CD4-positive, alpha-beta T cell treated with Interleukin-21 for 1 hour (primary cell): ENCODE results near the gene TMEM225B.
"Not testable (repeated sequence)": the region's sequence is repeated elsewhere in the genome, so short reads cannot be mapped to it uniquely, and the experiment has no call there.

Experiments
- DNase-seq: peaks from one replicate; pipeline ENCODE4 v3.0.0-alpha.2; 2020

Gene TMEM225B

GRCh38 chr7:99579956-99580777 is 17.9 kb upstream of the TMEM225B start:
- DNase-seq: peak; percentile 53

DNA sequence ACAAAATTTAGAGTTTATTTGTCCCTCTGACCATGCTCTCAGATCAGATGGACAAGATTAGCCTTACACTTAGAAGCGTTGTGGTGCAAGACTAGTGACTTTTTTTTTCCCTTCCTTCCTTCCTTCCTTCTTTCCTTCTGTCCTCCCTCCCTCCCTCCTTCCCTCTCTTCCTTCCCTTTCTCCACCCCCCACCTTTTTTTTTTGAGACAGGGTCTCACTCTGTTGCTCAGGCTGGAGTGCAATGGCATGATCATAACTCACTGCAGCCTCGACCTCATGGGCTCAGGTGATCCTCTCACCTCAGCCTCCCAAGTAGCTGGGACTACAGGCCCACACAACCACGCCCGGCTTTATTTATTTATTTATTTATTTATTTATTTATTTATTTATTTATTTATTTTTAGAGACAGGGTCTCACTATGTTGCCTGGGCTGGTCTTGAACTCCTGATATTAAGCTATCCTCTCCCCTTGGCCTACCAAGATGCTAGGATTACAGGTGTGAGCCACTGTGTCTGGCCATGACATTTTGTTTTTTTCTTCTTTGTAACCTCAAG is 17.2 kb upstream of the TMEM225B start:
- not testable (repeated sequence) for DNase-seq

DNA sequence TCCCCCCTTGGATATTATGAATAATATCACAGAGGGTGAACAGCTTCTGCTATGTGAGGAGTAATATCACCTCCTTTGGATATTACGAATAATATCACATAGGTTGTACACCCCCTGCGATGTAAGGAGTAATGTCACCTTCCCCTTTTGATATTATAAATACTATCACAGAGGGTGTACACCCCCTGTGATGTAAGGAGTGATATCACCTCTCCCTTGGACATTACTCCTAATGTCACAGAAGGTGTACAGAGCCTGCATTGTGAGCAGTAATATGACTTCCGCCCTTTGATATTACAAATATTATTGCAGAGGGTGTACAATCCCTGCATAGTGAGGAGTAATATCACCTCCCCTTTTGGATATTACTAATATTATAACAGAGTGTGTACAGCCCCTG is 9.2 kb upstream of the TMEM225B start:
- DNase-seq: no peak

- DNase-seq: no peak
Observed at GRCh38 chr7:99594948-99595745, 2.9 kb upstream of the TMEM225B start.

GRCh38 chr7:99596408-99596955 is 1.6 kb upstream of the TMEM225B start:
- no peak for DNase-seq

DNA sequence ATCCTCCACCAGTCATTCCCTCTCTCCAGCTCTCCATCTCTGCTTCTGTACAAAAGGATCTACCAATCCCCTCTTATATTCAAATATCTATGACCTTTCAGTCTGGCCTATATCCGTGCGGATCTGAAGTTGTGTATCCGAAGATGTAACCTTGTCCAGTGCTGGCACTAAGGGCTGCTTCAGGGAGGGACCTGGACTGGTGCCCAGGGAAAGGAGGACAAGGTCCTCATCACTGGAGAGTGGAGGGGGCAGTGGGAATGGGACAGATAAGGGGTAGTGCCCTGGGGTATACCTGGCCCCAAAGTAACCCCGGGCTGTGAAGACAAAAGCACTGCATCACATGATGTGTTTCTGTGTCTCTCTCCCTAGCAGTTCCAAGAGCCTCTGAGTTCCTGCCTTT is 1.8 kb downstream of the TMEM225B start:
- no peak for DNase-seq

- no peak for DNase-seq
Observed at GRCh38 chr7:99601656-99602310, 3.7 kb downstream of the TMEM225B start.

DNA sequence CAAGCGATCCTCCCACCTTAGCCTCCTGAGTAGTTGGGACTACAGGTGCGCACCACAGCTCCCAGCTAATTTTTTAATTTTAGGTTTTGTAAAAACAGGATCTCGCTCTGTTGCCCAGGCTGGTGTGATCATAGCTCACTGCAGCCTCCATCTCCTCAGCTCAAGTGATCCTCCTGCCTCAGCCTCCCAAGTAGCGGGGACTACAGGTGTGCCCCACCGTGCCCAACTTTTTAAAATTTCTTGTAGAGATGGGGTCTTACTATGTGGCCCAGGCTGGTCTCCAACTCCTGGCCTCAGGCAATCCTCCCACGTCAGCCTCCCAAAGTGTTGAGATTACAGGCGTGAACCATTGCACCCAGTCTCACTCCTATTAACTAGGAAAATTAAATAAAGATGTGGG is 7.5 kb downstream of the TMEM225B start:
- no peak for DNase-seq

GRCh38 chr7:99606531-99606930 is 8.5 kb downstream of the TMEM225B start:
- no peak for DNase-seq

DNA sequence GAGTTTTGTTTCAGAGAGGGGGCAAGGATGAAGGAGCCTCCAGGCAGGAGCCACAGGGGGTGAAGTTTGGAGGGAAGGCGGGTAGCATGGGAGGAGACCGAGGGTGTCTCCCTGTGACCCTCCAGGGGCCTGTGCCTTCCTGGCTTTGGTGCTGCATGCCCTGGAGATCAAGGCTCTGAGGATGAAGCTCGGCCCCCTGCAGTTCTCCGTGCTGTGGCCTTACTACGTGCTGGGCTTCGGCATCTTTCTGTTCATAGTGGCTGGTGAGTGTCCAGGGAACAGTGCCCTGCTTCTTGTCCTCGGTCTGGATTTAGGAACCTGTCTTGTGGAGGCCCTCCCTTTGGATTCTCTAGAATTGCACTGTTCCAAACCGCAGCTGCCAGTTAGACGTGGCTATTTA is 9.5 kb downstream of the TMEM225B start:
- DNase-seq: no peak

DNA sequence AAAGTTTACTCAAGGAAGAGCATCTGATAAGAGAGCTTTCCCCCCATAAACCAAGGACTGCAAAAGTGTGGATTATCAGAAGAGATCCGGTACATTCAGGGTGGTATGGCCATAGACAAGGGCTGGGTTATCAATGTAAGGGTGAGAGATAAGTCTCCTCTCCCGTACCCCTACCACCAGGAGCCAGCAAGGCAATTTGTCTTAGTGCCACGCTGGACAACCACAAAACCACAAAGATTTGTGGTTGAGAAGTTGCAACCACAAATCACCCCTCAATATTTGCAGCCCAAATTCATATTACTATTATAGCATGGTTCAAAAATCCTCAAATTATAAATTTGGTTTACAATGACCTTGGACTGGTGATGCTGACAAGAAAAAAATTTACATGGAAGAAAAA is 16.4 kb downstream of the TMEM225B start:
- no peak for DNase-seq

DNA sequence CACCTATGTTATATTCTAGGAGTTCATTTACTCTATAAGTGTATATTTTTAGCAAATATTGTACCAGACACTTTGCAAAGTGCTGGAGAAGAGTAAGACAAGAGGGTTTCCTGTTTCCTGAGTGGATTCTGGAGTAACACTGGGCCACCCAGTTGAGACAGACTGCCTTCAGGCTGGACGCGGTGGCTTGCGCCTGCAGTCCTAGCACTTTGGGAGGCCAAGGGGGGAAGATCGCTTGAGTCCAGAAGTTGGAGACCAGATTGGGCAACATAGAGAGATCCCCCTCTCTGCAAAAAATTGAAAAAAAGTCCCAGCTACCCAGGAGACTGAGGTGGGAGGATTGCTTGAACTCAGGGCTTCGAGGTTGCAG is 17.9 kb downstream of the TMEM225B start:
- DNase-seq: no peak

DNA sequence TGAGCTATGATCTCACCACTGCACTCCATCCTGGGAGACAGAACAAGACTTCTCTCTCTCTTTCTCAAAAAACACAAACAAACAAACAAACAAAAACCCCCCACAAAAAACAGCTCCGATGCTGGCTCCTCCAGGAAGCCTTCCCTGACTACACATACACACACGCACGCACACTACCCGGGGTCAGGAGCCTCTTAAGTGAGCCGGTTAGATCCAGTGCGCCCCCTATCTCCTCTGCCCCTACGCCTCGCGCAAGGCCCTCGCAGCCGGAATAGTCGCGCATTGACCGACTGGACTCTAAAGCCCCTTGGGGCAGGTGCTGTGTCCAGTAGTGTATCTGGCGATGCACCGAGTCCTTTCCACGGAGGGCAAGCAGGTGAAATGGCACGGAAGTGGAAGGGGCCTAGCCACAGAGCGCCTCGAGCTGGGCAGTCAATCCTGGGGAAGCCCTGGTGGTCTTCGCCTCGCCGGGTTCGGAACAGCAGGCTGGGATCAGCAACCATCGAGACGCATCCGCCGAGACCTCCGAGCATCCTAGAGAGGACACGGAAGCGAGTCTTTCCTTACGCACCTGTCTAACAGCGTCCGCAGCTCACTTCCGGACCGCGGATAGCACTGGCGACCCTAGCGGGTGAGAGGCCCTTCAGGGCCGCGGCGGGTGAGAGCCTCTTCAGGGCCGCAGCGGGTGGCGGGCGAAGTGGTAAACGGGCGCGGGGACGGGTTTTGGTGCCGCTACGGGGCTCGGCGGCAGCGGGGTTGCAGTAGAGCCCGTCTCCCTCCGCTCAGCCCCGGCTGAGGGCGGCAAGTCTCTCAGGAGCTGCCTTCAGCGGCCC is 18.5 kb downstream of the TMEM225B start, which contains the start of gene ZSCAN25:
Gene ZSCAN25, plus strand, starts transcription at position 588 of the 833 bp plus-strand sequence. CDS start 2,661 bp downstream, outside the sequence.
- peak; percentile 91 for DNase-seq

DNA sequence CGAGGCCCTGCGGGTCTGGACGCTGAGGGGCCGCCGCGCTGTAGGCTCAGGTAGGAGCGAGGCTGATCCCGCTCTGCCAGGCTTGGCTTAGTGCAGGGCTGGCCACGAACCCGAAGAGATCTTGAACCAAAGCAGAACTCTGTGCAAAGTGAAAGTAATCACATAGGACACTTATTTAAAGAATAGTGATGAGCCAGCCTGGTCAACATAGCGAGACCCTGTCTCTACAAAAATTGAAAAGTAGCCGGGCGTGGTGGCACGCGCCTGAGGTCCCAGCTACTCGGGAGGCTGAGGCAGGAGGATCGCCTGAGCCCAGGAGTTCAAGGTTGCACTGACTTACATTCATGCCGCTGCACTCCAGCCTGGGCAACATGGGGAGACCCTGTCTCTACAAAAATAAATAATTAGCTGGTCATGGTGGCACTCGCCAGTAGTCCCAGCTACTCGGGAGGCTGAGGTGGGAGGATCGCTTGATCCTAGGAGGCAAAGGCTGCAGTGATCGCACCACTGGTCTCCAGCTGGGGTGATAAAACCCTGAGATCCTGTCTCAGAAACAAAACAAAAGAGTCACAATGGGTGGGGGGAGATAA is 19.2 kb downstream of the TMEM225B start:
- DNase-seq: no peak

DNA sequence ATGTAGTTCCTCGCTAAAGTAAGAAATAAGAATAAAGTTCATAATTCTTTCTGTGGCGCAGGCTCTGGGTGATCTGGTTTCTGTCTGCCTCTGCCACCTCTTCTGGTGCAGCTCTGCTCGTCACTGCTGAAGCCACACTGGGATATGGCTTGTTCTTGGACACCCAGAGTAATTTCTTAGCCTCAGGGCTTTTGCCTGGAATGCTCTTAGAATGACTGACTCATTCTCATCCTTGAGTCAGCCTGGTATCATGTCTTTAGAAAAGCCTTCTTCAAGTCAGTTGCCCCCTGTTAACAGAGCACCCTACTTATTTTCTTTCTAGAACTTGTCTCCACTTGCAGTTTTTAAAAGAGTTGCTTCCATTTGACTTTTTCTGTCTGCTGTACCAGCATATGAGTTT is 20.7 kb downstream of the TMEM225B start:
- no peak for DNase-seq

GRCh38 chr7:99619571-99620130 is 21.6 kb downstream of the TMEM225B start:
- DNase-seq: no peak

DNA sequence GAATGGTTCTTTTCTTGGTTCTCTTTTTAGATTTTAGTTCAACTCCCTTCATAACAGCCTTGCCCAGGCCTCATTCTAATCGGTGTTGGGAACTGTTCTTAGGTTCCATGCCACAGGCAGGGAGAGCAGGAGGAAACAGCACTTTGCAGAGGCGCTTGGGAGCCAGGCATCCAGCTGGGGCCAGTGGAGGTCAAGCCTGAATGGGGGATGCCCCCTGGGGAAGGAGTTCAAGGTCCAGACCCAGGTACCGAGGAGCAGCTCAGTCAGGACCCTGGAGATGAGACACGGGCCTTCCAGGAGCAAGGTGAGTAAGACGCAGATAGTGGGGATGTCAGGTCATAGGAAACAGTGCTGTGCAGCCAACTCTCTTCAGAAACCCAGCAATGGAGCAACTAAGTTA is 23.2 kb downstream of the TMEM225B start:
- DNase-seq: no peak

- DNase-seq: no peak
Observed at GRCh38 chr7:99622596-99622995, 24.5 kb downstream of the TMEM225B start.

GRCh38 chr7:99623091-99623693 is 25.1 kb downstream of the TMEM225B start:
- peak; percentile 5 for DNase-seq

DNA sequence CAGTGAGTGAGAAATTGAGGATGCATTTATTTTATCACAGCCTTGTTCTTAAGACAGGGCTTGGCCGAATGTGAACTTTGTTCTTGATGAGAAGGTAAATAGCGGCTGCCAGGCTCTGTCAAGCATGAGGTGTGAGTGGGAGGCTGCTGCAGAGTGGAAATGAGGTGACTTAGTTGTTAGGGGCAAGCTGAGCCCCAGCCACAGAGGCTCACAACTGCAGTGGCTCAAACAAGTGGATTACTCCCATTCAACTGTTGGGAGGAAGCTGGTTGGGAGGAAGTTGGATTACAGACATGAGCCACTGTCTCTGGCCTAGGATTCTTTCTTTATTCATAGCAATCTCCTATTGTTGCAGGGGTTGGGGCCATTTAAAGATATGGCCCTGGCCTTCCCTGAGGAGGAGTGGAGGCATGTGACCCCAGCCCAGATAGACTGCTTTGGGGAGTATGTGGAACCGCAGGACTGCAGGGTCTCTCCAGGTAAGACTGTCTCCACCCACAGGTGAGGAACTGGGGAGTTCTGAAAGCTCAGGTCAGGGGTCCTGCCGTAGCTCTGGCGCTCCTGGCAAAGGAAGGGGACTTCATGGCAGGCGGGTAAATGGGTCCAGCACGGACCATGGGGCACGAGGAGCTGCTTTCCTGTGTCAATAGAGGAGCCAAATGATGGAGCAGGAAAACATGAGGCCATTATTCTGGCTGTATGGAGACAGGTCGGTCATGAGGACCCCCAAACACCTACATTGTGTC is 25.8 kb downstream of the TMEM225B start:
- peak; percentile 6 for DNase-seq
